HepG2 (cell line): ENCODE results near the gene ARMH3. TPM values are rescaled to one million over a fixed set of nuclear protein-coding genes. Genes with fewer than 3 reads are reported as not detected.

Experiments
- ATAC-seq: fragments of 200-7000 bp; cut with Tn5 transposase; 3 replicates; pipeline ENCODE4 v1.9.1; 2020; ENCODE audit warnings: mild to moderate bottlenecking, moderate library complexity
- BruUV-seq: library from RNA; stranded (reverse); fragments of 400-500 nt; replicated peaks from 2 replicates; lab custom pipeline; 2021; lab: Mats Ljungman, UMichigan
- CTCF ChIA-PET: fragments of 300-600 bp; formaldehyde crosslinking; extraction: SDS; loops from one replicate; lab custom pipeline; 2021; ENCODE audit warnings: low total read pairs, inconsistent platforms, low intra/inter-chr PET ratio; lab: Yijun Ruan, JAX
- POLR2A ChIA-PET: fragments of 350-600 bp; sonication (Branson Sonifier 250); formaldehyde crosslinking; loops from one replicate; lab custom pipeline; 2020; ENCODE audit warnings: antibody characterized with exemption, inconsistent platforms; lab: Yijun Ruan, JAX
- DNase-seq: peaks from one replicate; pipeline ENCODE4 v3.0.0-alpha.2; 2015; ENCODE audit warnings: low spot score
- FAIRE-seq: peaks from 3 replicates; lab custom pipeline; 2011; peaks lifted over from hg19 to GRCh38; lab: Jason Lieb, UNC
- H2AFZ ChIP-seq: one replicate; pipeline ENCODE4 v1.6.1; 2011; ENCODE audit warnings: low read length, inconsistent platforms
- H3K27ac ChIP-seq: fragments of 300-600 bp; 3 replicates; pipeline ENCODE4 v1.8.0; 2011; ENCODE audit warnings: mixed run types, mild to moderate bottlenecking, mixed read lengths, low read length, inconsistent platforms; ENCODE audit not compliant: insufficient read depth; ENCODE audit errors: extremely low read length
- H3K27me3 ChIP-seq, 2 experiments: fragments of 200-600 bp in 1 of 2; 2 replicates in 1 of 2; 3 replicates in 1 of 2; pipeline versions ENCODE4 v1.6.0 to v1.8.0; 2011; ENCODE audit warnings: low read length in 2 of 2, mild to moderate bottlenecking in 2 of 2, moderate library complexity in 2 of 2, inconsistent platforms in 1 of 2; ENCODE audit not compliant: insufficient read depth in 2 of 2, control insufficient read depth in 1 of 2
- H3K36me3 ChIP-seq, 2 experiments: fragments of 200-600 bp in 1 of 2; replicated peaks in 1 of 2; 2 replicates in 1 of 2; 3 replicates in 1 of 2; pipeline versions ENCODE4 v1.5.1 to v1.8.0; 2011; ENCODE audit warnings: low read length in 2 of 2, inconsistent platforms in 1 of 2; ENCODE audit not compliant: insufficient read depth in 2 of 2, control insufficient read depth in 1 of 2
- H3K4me1 ChIP-seq: 2 replicates; pipeline ENCODE4 v1.5.1; 2012; ENCODE audit warnings: low read length, inconsistent platforms; ENCODE audit not compliant: insufficient read depth
- H3K4me2 ChIP-seq: 2 replicates; pipeline ENCODE4 v1.6.0; 2011; ENCODE audit warnings: low read depth, low read length, inconsistent platforms
- H3K4me3 ChIP-seq, 3 experiments: fragments of 200-600 bp in 1 of 3; sonication (generic), shearing (Covaris generic) in 1 of 3; replicated peaks in 1 of 3; 2 replicates each; pipeline ENCODE4 v1.5.1; 2011 to 2016; ENCODE audit warnings: low read length in 3 of 3, inconsistent platforms in 2 of 3, low read depth in 2 of 3, mild to moderate bottlenecking in 2 of 3, control low read depth in 1 of 3, mixed read lengths in 1 of 3; ENCODE audit not compliant: insufficient read depth in 1 of 3
- H3K79me2 ChIP-seq: one replicate; pipeline ENCODE4 v1.6.1; 2011; ENCODE audit warnings: low read length, inconsistent platforms; ENCODE audit not compliant: insufficient read depth
- H3K9ac ChIP-seq: 2 replicates; pipeline ENCODE4 v1.6.0; 2011; ENCODE audit warnings: mild to moderate bottlenecking, low read depth, low read length, inconsistent platforms; ENCODE audit not compliant: insufficient read depth
- H3K9me3 ChIP-seq: 2 replicates; pipeline ENCODE4 v1.5.1; 2012; ENCODE audit warnings: mild to moderate bottlenecking, low read length
- H4K20me1 ChIP-seq: 2 replicates; pipeline ENCODE4 v1.6.0; 2011; ENCODE audit warnings: inconsistent platforms, mild to moderate bottlenecking, low read length, moderate library complexity; ENCODE audit not compliant: insufficient read depth
- ATF6 ChIP-seq: sonication (generic); formaldehyde crosslinking; conservative IDR thresholded peaks from 2 replicates; pipeline ENCODE4 v1.4.0; 2020; ENCODE audit warnings: missing genetic modification reagents
- FLYWCH1 ChIP-seq: sonication (generic); formaldehyde crosslinking; IDR thresholded peaks from 2 replicates; pipeline ENCODE4 v1.8.1; 2023; ENCODE audit warnings: mild to moderate bottlenecking, missing genetic modification reagents
- FOXA1 ChIP-seq, 2 experiments: fragments of 450-650 bp in 1 of 2; sonication (generic) in 1 of 2; formaldehyde crosslinking in 1 of 2; IDR thresholded peaks; 2 replicates each; pipeline versions ENCODE4 v1.4.0 to v1.6.1; 2016 to 2020; ENCODE audit warnings: missing genetic modification reagents in 1 of 2
- GFI1 ChIP-seq: sonication (generic); formaldehyde crosslinking; IDR thresholded peaks from 2 replicates; pipeline ENCODE4 v1.5.0; 2020; ENCODE audit warnings: missing genetic modification reagents, mild to moderate bottlenecking, borderline replicate concordance
- HNRNPL ChIP-seq: fragments of 200-400 bp; formaldehyde crosslinking; IDR thresholded peaks from 2 replicates; pipeline ENCODE4 v1.6.1; 2017; ENCODE audit warnings: mild to moderate bottlenecking, low read depth, low read length
- HOXA5 ChIP-seq: sonication (generic); formaldehyde crosslinking; IDR thresholded peaks from 2 replicates; pipeline ENCODE4 v1.4.0; 2020; ENCODE audit warnings: missing genetic modification reagents
- POGZ ChIP-seq: sonication (generic); formaldehyde crosslinking; IDR thresholded peaks from 2 replicates; pipeline ENCODE4 v1.4.0; 2020; ENCODE audit warnings: mild to moderate bottlenecking, missing genetic modification reagents
- SIN3B ChIP-seq: fragments of 150-350 bp; IDR thresholded peaks from 2 replicates; pipeline ENCODE4 v1.6.1; 2014; ENCODE audit warnings: low read length
- SPEN ChIP-seq: sonication (generic); formaldehyde crosslinking; IDR thresholded peaks from 2 replicates; pipeline ENCODE4 v1.5.1; 2020; ENCODE audit warnings: low read depth, mild to moderate bottlenecking, missing genetic modification reagents
- SYNCRIP ChIP-seq: fragments of 200-400 bp; formaldehyde crosslinking; IDR thresholded peaks from 2 replicates; pipeline ENCODE4 v1.6.1; 2018; ENCODE audit warnings: mild to moderate bottlenecking, low read depth, low read length; ENCODE audit not compliant: insufficient read depth
- ZBTB46 ChIP-seq: sonication (generic); formaldehyde crosslinking; IDR thresholded peaks from 2 replicates; pipeline ENCODE4 v1.4.0; 2020; ENCODE audit warnings: mild to moderate bottlenecking, missing genetic modification reagents, borderline replicate concordance
- ZMAT5 ChIP-seq: sonication (generic); formaldehyde crosslinking; IDR thresholded peaks from 2 replicates; pipeline ENCODE4 v1.5.0; 2020; ENCODE audit warnings: mild to moderate bottlenecking, low read depth, missing genetic modification reagents, borderline replicate concordance
- ZNF773 ChIP-seq: sonication (generic); formaldehyde crosslinking; IDR thresholded peaks from 2 replicates; pipeline ENCODE4 v1.4.0; 2020; ENCODE audit warnings: missing genetic modification reagents, borderline replicate concordance
- ZNF781 ChIP-seq: sonication (generic); formaldehyde crosslinking; IDR thresholded peaks from 2 replicates; pipeline ENCODE4 v1.5.1; 2020; ENCODE audit warnings: borderline replicate concordance, mild to moderate bottlenecking, missing genetic modification reagents; ENCODE audit errors: not compliant biosample characterization
- WGBS: methylation state at CpG from one replicate; pipeline ENCODE4 v1.1.6; 2017; ENCODE audit warnings: low lambda C conversion rate; 5-methylcytosine and 5-hydroxymethylcytosine counted together
- in situ Hi-C: cut with HindIII; loops from 2 replicates; pipeline ENCODE4 v1.10.0; 2017; ENCODE audit warnings: low pct_unique_long_range_greater_than_20kb; ENCODE audit not compliant: extremely low pct_ligation_motif_present
- intact Hi-C: fragments of 100-400 bp; cut with micrococcal nuclease; formaldehyde crosslinking; loops from one replicate; pipeline ENCODE4 v1.10.0; 2022; ENCODE audit not compliant: unreplicated experiment
- polyA plus RNA-seq, 8 experiments: library from polyadenylated mRNA; depleted of rRNA in 3 of 8; stranded (reverse) in 7 of 8; unstranded in 1 of 8; fragments of >200 nt; fragmentation: Illumina TruSeq in 4 of 8; extraction: Trizol in 4 of 8; gene quantifications; 2 replicates each; pipeline versions ENCODE4 v1.2.1 to v1.2.3, GENCODE V29; 2011 to 2016; ENCODE audit warnings: low read depth in 4 of 8, missing spikeins in 1 of 8, mixed read lengths in 1 of 8; ENCODE audit not compliant: insufficient read depth in 1 of 8
- total RNA-seq, 5 experiments: library from RNA; depleted of rRNA; stranded (reverse); fragments of >200 nt; fragmentation: Illumina TruSeq; extraction: Trizol; gene quantifications; 2 replicates each; pipeline ENCODE4 v1.2.3, GENCODE V29; 2016; ENCODE audit warnings: low read depth in 1 of 5

The ARMH3 gene
- total and polyA plus RNA-seq, 2 of the 13 experiments (the other 11 are each of a cell fraction or from before 2014, with no cell fraction given): 8.4 to 16.9 TPM

GRCh38 chr10:101837748-101838147 is 218.2 kb downstream of the ARMH3 start (continued):
- no peak for TF ChIP-seq ZBTB46 (CRISPR knock-in tag)
- TF ChIP-seq, all 625 proteins: peak for 6

DNA sequence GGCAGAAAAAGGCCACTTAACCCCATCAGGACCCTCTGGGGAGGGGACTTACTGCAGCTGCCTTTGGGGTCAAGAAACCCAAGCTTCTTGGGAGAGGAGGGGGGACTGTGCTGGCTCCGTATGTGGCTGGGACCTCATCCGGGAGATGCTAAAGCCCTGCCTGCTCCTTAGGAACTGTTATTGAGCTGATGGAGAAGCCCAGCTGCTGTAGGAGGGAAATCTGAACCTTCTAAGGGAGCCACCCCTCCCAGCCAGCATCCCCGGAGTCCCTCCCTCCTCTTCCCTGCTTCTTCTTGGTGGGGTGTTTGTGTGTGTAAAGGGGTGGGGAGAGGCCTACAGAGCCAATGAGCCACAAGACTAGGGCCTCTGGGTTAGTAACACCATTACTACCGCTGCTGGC is 220.6 kb downstream of the ARMH3 start:
- BruUV-seq: no TSS peak
- peaks cover 16% of the 10 kb centered on the region for H3K4me1 ChIP-seq
- DNase-seq: no peak
- WGBS: 94% methylated on average over 2 of the region's 4 CpGs
- H3K4me3 ChIP-seq: no peak overlapping the region
- TF ChIP-seq SPEN (no peak), ZNF773 (no peak)
- no peaks in the 10 kb centered on the region for H3K27me3 ChIP-seq
- no peak for FAIRE-seq
- no peak overlapping the region for H3K9ac ChIP-seq
- no peaks in the 10 kb centered on the region for H3K9me3 ChIP-seq
- intact Hi-C loops: no loop called here
- CTCF ChIA-PET: no interaction called here
- no peaks in the 10 kb centered on the region for H3K79me2 ChIP-seq
- H3K36me3 ChIP-seq: no peaks in the 10 kb centered on the region
- H4K20me1 ChIP-seq: 0 out of 2 replicates have a peak, but pooled peaks cover 2% of the 10 kb centered on the region
- no peak for ATAC-seq
- POLR2A ChIA-PET: no interaction called here
- H3K27ac ChIP-seq: no peak overlapping the region
- H2AFZ ChIP-seq: no peak overlapping the region
- in situ Hi-C loops: no loop called here
- H3K4me2 ChIP-seq: no peak overlapping the region

DNA sequence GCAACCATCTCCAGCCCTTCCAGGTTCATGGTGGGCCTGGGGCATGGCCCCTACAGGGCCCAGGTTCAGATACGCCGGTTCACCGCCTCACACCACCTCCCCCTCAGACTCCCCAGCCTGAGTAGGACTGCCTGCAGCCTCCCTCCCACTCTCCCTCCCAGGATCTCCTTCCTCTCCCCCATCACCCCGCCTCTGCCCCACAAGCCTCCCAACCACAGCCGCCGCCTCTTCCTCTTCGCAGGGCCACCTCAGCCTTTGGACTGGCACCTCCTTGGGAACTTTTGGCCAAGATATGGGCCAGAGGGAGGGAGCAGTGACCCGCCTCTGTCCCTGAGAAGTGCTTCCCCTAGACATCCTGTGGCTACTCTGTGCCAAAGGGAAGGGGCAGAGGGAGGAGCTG is 221.6 kb downstream of the ARMH3 start:
- ChIA-PET POLR2A (no interaction called here), CTCF (no interaction called here)
- no peak overlapping the region for H3K4me3 ChIP-seq
- no peak for DNase-seq
- in situ Hi-C loops: no loop called here
- peaks cover 12% of the 10 kb centered on the region for H3K4me1 ChIP-seq
- no peaks in the 10 kb centered on the region for H3K27me3 ChIP-seq
- 0 out of 2 replicates have a peak, but pooled peaks cover 2% of the 10 kb centered on the region for H4K20me1 ChIP-seq
- H3K4me2 ChIP-seq: no peak overlapping the region
- no peaks in the 10 kb centered on the region for H3K36me3 ChIP-seq
- WGBS: 97% methylated on average over 8 of the region's 8 CpGs
- ATAC-seq: no peak
- FAIRE-seq: no peak
- no peak overlapping the region for H3K9ac ChIP-seq
- no peaks in the 10 kb centered on the region for H3K9me3 ChIP-seq
- no peak overlapping the region for H3K27ac ChIP-seq
- H2AFZ ChIP-seq: no peak overlapping the region
- H3K79me2 ChIP-seq: no peaks in the 10 kb centered on the region
- intact Hi-C loops: no loop called here
- no TSS peak for BruUV-seq
- no peak for TF ChIP-seq HNRNPL
- no peak for TF ChIP-seq SYNCRIP
- TF ChIP-seq FOXA1 (IDR thresholded peaks at IDR 0.05): no peak
- TF ChIP-seq FOXA1 (CRISPR knock-in tag; IDR thresholded peaks at IDR 0.05): no peak
- TF ChIP-seq GFI1: no peak
- TF ChIP-seq SIN3B: no peak
- no peak for TF ChIP-seq ZMAT5 (CRISPR knock-in tag)
- TF ChIP-seq FLYWCH1 (CRISPR knock-in tag): no peak
- no peak for TF ChIP-seq ZNF781 (CRISPR knock-in tag)
- no peak for TF ChIP-seq POGZ (CRISPR knock-in tag)
- no peak for TF ChIP-seq HOXA5 (CRISPR knock-in tag)
- no peak for TF ChIP-seq ATF6 (CRISPR knock-in tag)
